SK-N-SH treated with all-trans-retinoic acid at 6 μM for 48 hours (cell line): Measurements from ENCODE around the gene TTC38.

Experiments
- ATAC-seq: fragments of 200-7000 bp; cut with Tn5 transposase; 3 replicates; pipeline ENCODE4 v1.9.1; 2020; ENCODE audit warnings: mild to moderate bottlenecking, moderate library complexity
- ARNTL ChIP-seq: fragments of 450-650 bp; formaldehyde crosslinking; IDR thresholded peaks from 2 replicates; pipeline ENCODE4 v1.5.0; 2020; ENCODE audit warnings: low read depth, mild to moderate bottlenecking, moderate library complexity, borderline replicate concordance
- BACH2 ChIP-seq: fragments of 250-450 bp; sonication (Bioruptor Pico); IDR thresholded peaks from 2 replicates; pipeline ENCODE4 v1.9.0; 2021; ENCODE audit warnings: mild to moderate bottlenecking, borderline replicate concordance
- CSDC2 ChIP-seq: fragments of 250-450 bp; sonication (Bioruptor Pico); IDR thresholded peaks from 2 replicates; pipeline ENCODE4 v1.5.0; 2020; ENCODE audit warnings: mild to moderate bottlenecking, moderate library complexity
- ESRRG ChIP-seq: fragments of 250-450 bp; sonication (Bioruptor Pico); IDR thresholded peaks from 2 replicates; pipeline ENCODE4 v1.6.1; 2021; ENCODE audit warnings: mild to moderate bottlenecking
- GLIS3 ChIP-seq: fragments of 250-450 bp; sonication (Bioruptor Pico); IDR thresholded peaks from 2 replicates; pipeline ENCODE4 v1.5.0; 2020; ENCODE audit warnings: mild to moderate bottlenecking, moderate library complexity
- ISL1 ChIP-seq: fragments of 250-450 bp; sonication (Bioruptor Pico); IDR thresholded peaks from 2 replicates; pipeline ENCODE4 v2.1.2; 2022; ENCODE audit warnings: mild to moderate bottlenecking, moderate library complexity
- OSR1 ChIP-seq: fragments of 250-450 bp; sonication (Bioruptor Pico); IDR thresholded peaks from 2 replicates; pipeline ENCODE4 v1.8.0; 2022; ENCODE audit warnings: moderate library complexity, mild to moderate bottlenecking, inconsistent platforms
- PPARA ChIP-seq: fragments of 250-450 bp; sonication (Bioruptor Pico); IDR thresholded peaks from 2 replicates; pipeline ENCODE4 v1.5.0; 2020; ENCODE audit warnings: mild to moderate bottlenecking, borderline replicate concordance
- RARB ChIP-seq: fragments of 250-450 bp; sonication (Bioruptor Pico); IDR thresholded peaks from 2 replicates; pipeline ENCODE4 v1.8.0; 2021; ENCODE audit warnings: mild to moderate bottlenecking, moderate library complexity
- TCF4 ChIP-seq: fragments of 250-450 bp; sonication (Bioruptor Pico); IDR thresholded peaks from 2 replicates; pipeline ENCODE4 v1.8.0; 2021; ENCODE audit warnings: mild to moderate bottlenecking, moderate library complexity, borderline replicate concordance
- TOX ChIP-seq: fragments of 250-450 bp; sonication (Bioruptor Pico); IDR thresholded peaks from 2 replicates; pipeline ENCODE4 v1.8.0; 2021; ENCODE audit warnings: mild to moderate bottlenecking, moderate library complexity, borderline replicate concordance
- ZC3H10 ChIP-seq: fragments of 250-450 bp; sonication (Bioruptor Pico); IDR thresholded peaks from 2 replicates; pipeline ENCODE4 v1.5.1; 2021; ENCODE audit warnings: mild to moderate bottlenecking, moderate library complexity
- ZFP3 ChIP-seq: fragments of 250-450 bp; sonication (Bioruptor Pico); IDR thresholded peaks from 2 replicates; pipeline ENCODE4 v1.5.0; 2020; ENCODE audit warnings: mild to moderate bottlenecking, moderate library complexity
- ZNF565 ChIP-seq: fragments of 450-650 bp; formaldehyde crosslinking; conservative IDR thresholded peaks from 2 replicates; pipeline ENCODE4 v1.5.0; 2020; ENCODE audit warnings: low read depth, mild to moderate bottlenecking, moderate library complexity
- ZNF70 ChIP-seq: fragments of 450-650 bp; formaldehyde crosslinking; IDR thresholded peaks from 2 replicates; pipeline ENCODE4 v1.5.0; 2020; ENCODE audit warnings: mild to moderate bottlenecking, moderate library complexity
- ZNF8 ChIP-seq: fragments of 450-650 bp; formaldehyde crosslinking; IDR thresholded peaks from 2 replicates; pipeline ENCODE4 v1.5.0; 2020; ENCODE audit warnings: mild to moderate bottlenecking, moderate library complexity
- TF ChIP-seq, protein P1 (sequence below): fragments of 250-450 bp; sonication (Bioruptor Pico); IDR thresholded peaks from 2 replicates; pipeline ENCODE4 v1.8.0; 2020; ENCODE audit warnings: mild to moderate bottlenecking, moderate library complexity, borderline replicate concordance
- TF ChIP-seq, protein P2 (sequence below): fragments of 250-450 bp; sonication (Bioruptor Pico); IDR thresholded peaks from 2 replicates; pipeline ENCODE4 v1.5.0; 2020; ENCODE audit warnings: mild to moderate bottlenecking, moderate library complexity
- TF ChIP-seq, protein P3 (sequence below): fragments of 250-450 bp; sonication (Bioruptor Pico); IDR thresholded peaks from 2 replicates; pipeline ENCODE4 v1.5.1; 2020; ENCODE audit warnings: low read depth, mild to moderate bottlenecking, moderate library complexity
- TF ChIP-seq, protein P4 (sequence below): fragments of 250-450 bp; sonication (Bioruptor Pico); IDR thresholded peaks from 2 replicates; pipeline ENCODE4 v1.8.0; 2021; ENCODE audit warnings: low read depth, mild to moderate bottlenecking, moderate library complexity, borderline replicate concordance
- TF ChIP-seq, protein P5 (sequence below): fragments of 250-450 bp; sonication (Bioruptor Pico); IDR thresholded peaks from 2 replicates; pipeline ENCODE4 v1.5.1; 2021; ENCODE audit warnings: mild to moderate bottlenecking, moderate library complexity

TTC38 gene

DNA sequence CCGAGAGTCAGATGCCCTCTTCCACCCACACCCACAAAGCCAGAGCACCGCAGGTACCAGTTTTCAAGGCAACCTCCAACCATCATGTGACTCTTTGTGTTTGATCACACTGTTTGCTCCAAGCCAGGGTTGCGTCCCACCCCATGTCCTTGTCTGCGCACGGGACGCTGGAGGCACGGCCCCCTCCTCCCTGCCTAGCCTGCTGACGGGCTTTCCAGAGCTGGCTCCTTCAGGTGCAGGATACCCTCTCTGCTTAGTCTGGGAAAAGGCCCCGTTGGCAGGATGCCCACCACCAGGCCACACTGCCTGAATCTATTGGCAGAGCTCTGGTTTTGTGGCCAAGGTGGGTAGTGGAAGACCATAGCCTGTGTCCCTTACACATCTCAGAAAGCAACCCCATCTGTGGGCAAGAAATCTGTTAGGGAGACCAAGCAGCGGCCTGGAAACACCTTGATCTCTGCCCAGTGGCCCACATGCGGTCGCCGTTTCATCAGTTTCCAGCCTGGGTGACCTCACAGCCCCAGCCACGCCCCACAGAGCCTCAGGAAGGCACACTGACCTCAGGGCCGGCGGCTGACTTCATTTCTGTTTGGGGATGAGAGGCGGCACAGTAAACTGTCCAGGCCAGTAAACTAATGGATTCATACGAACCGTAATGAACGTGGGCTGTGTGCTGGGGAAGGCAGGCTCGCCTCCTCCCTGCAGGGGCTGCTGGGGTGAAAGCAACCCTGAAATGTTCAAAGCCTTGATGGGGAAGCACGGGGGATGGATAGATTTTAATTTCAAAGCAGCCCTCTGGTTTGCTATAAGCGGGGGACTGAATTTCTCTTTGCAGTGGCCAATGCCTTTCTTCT is 43.5 kb upstream of the TTC38 start:
- ATAC-seq = no peak
- TF ChIP-seq OSR1 (CRISPR knock-in tag) = no peak

DNA sequence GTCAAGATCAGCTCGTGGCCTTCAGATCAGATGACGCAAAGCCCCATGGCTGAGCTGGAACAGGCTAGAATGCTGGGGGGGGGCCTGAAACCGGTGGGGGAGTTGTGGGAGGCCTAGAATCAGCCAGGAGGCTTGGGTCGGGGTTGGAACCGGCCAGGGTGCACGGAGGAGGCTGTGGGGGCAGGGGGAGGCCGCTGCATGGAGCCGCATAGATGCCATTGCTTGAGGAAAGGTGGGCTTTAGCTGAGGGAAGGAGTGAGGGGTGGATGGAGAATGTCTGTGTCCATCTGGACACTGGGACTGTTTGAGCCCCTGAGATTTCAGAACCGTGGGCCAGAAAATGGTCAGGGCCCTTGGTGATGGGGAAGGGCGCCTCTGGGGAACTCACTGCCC is 42.9 kb upstream of the TTC38 start:
- no peak for ATAC-seq

DNA sequence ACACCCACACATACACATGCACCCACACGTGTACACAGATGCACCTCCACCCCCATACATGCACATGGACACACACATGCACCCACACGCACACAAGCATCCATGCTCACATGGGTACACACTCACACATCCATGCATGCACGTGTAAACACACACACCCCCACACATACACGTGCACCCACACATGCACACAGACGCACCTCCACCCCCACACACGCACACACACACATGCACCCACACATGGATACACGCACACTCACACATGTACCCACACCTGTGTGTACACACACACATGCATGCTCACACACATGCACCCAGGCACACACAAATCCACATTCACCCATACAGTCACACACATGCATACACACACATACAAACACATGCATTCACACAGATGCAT is 42.2 kb upstream of the TTC38 start:
- no peak for TF ChIP-seq RARB (CRISPR knock-in tag)
- no peak for TF ChIP-seq GLIS3 (CRISPR knock-in tag)
- TF ChIP-seq, protein P1, sequence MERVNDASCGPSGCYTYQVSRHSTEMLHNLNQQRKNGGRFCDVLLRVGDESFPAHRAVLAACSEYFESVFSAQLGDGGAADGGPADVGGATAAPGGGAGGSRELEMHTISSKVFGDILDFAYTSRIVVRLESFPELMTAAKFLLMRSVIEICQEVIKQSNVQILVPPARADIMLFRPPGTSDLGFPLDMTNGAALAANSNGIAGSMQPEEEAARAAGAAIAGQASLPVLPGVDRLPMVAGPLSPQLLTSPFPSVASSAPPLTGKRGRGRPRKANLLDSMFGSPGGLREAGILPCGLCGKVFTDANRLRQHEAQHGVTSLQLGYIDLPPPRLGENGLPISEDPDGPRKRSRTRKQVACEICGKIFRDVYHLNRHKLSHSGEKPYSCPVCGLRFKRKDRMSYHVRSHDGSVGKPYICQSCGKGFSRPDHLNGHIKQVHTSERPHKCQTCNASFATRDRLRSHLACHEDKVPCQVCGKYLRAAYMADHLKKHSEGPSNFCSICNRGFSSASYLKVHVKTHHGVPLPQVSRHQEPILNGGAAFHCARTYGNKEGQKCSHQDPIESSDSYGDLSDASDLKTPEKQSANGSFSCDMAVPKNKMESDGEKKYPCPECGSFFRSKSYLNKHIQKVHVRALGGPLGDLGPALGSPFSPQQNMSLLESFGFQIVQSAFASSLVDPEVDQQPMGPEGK = no peak
- TF ChIP-seq ZC3H10 (CRISPR knock-in tag) = no peak
- TF ChIP-seq, protein P2, sequence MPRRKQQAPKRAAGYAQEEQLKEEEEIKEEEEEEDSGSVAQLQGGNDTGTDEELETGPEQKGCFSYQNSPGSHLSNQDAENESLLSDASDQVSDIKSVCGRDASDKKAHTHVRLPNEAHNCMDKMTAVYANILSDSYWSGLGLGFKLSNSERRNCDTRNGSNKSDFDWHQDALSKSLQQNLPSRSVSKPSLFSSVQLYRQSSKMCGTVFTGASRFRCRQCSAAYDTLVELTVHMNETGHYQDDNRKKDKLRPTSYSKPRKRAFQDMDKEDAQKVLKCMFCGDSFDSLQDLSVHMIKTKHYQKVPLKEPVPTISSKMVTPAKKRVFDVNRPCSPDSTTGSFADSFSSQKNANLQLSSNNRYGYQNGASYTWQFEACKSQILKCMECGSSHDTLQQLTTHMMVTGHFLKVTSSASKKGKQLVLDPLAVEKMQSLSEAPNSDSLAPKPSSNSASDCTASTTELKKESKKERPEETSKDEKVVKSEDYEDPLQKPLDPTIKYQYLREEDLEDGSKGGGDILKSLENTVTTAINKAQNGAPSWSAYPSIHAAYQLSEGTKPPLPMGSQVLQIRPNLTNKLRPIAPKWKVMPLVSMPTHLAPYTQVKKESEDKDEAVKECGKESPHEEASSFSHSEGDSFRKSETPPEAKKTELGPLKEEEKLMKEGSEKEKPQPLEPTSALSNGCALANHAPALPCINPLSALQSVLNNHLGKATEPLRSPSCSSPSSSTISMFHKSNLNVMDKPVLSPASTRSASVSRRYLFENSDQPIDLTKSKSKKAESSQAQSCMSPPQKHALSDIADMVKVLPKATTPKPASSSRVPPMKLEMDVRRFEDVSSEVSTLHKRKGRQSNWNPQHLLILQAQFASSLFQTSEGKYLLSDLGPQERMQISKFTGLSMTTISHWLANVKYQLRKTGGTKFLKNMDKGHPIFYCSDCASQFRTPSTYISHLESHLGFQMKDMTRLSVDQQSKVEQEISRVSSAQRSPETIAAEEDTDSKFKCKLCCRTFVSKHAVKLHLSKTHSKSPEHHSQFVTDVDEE = no peak
- TF ChIP-seq, protein P3, sequence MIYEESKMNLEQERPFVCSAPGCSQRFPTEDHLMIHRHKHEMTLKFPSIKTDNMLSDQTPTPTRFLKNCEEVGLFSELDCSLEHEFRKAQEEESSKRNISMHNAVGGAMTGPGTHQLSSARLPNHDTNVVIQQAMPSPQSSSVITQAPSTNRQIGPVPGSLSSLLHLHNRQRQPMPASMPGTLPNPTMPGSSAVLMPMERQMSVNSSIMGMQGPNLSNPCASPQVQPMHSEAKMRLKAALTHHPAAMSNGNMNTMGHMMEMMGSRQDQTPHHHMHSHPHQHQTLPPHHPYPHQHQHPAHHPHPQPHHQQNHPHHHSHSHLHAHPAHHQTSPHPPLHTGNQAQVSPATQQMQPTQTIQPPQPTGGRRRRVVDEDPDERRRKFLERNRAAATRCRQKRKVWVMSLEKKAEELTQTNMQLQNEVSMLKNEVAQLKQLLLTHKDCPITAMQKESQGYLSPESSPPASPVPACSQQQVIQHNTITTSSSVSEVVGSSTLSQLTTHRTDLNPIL = no peak
- TF ChIP-seq ESRRG (CRISPR knock-in tag) = no peak
- TF ChIP-seq ISL1 (CRISPR knock-in tag) = no peak
- TF ChIP-seq PPARA = no peak
- TF ChIP-seq ARNTL (CRISPR knock-in tag) = no peak
- TF ChIP-seq, protein P4, sequence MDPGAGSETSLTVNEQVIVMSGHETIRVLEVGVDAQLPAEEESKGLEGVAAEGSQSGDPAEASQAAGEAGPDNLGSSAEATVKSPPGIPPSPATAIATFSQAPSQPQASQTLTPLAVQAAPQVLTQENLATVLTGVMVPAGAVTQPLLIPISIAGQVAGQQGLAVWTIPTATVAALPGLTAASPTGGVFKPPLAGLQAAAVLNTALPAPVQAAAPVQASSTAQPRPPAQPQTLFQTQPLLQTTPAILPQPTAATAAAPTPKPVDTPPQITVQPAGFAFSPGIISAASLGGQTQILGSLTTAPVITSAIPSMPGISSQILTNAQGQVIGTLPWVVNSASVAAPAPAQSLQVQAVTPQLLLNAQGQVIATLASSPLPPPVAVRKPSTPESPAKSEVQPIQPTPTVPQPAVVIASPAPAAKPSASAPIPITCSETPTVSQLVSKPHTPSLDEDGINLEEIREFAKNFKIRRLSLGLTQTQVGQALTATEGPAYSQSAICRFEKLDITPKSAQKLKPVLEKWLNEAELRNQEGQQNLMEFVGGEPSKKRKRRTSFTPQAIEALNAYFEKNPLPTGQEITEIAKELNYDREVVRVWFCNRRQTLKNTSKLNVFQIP (CRISPR knock-in tag) = no peak
- TF ChIP-seq TCF4 = no peak
- no peak for TF ChIP-seq ZNF565 (CRISPR knock-in tag)
- TF ChIP-seq CSDC2 (CRISPR knock-in tag) = no peak
- no peak for ATAC-seq

More for the DNA sequence above, 42.9 kb upstream of the TTC38 start:
- TF ChIP-seq GLIS3 (CRISPR knock-in tag) (no peak), ISL1 (CRISPR knock-in tag) (no peak), ARNTL (CRISPR knock-in tag) (no peak), ZFP3 (CRISPR knock-in tag) (no peak), ZNF8 (no peak), RARB (CRISPR knock-in tag) (no peak), ZNF70 (no peak), ESRRG (CRISPR knock-in tag) (no peak), TOX (no peak), ZNF565 (CRISPR knock-in tag) (no peak), CSDC2 (CRISPR knock-in tag) (no peak), BACH2 (CRISPR knock-in tag) (no peak), PPARA (no peak), ZC3H10 (CRISPR knock-in tag) (no peak), OSR1 (CRISPR knock-in tag) (no peak), TCF4 (no peak)
- TF ChIP-seq, protein P4 (CRISPR knock-in tag) = no peak
- TF ChIP-seq, protein P5, sequence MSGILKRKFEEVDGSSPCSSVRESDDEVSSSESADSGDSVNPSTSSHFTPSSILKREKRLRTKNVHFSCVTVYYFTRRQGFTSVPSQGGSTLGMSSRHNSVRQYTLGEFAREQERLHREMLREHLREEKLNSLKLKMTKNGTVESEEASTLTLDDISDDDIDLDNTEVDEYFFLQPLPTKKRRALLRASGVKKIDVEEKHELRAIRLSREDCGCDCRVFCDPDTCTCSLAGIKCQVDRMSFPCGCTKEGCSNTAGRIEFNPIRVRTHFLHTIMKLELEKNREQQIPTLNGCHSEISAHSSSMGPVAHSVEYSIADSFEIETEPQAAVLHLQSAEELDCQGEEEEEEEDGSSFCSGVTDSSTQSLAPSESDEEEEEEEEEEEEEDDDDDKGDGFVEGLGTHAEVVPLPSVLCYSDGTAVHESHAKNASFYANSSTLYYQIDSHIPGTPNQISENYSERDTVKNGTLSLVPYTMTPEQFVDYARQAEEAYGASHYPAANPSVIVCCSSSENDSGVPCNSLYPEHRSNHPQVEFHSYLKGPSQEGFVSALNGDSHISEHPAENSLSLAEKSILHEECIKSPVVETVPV (CRISPR knock-in tag) = no peak
- TF ChIP-seq, protein P3 = no peak
- TF ChIP-seq, all 23 proteins: peak for 0
